GM12892 (cell line): ENCODE data around the gene SPAG4.

Experiments used
- POLR2A ChIP-seq: IDR thresholded peaks from 2 replicates; pipeline ENCODE4 v1.6.1; 2011; ENCODE audit warnings: low read depth, low read length, control low read depth
- POLR2AphosphoS5 ChIP-seq: IDR thresholded peaks from 2 replicates; pipeline ENCODE4 v1.6.1; 2011; ENCODE audit warnings: low read depth, low read length, control low read depth

GRCh38 chr20:35652641-35653429 is 37.2 kb downstream of the SPAG4 start:
- no peak for TF ChIP-seq POLR2AphosphoS5
- TF ChIP-seq POLR2A, result peak; percentile 36; the same call in 1 of the 2 replicates
